IMR-90 (cell line): ENCODE data around the gene STK33. TPM values are rescaled to one million over a fixed set of nuclear protein-coding genes. Genes with fewer than 3 reads are reported as not detected.

Source experiments
- ATAC-seq: fragments of 200-7000 bp; cut with Tn5 transposase; 2 replicates; pipeline ENCODE4 v1.9.1; 2020; ENCODE audit warnings: low read depth, mild to moderate bottlenecking, moderate library complexity
- BruUV-seq: library from RNA; stranded (reverse); fragments of 400-500 nt; replicated peaks from 2 replicates; lab custom pipeline; 2021; lab: Mats Ljungman, UMichigan
- CTCF ChIA-PET: fragments of 300-600 bp; formaldehyde crosslinking; extraction: SDS; loops from one replicate; lab custom pipeline; 2021; ENCODE audit warnings: antibody characterized with exemption; lab: Yijun Ruan, JAX
- POLR2A ChIA-PET: fragments of 300-600 bp; sonication (Branson Sonifier 250); formaldehyde crosslinking; loops from one replicate; lab custom pipeline; 2022; ENCODE audit warnings: antibody characterized with exemption; ENCODE audit not compliant: unreplicated experiment; lab: Charles Lee
- DNase-seq: peaks from one replicate; pipeline ENCODE4 v3.0.0; 2013
- H2AFZ ChIP-seq: replicated peaks from 2 replicates; pipeline ENCODE3; 2013; ENCODE audit warnings: low read length, mild to moderate bottlenecking; ENCODE audit not compliant: poor library complexity
- H2AK5ac ChIP-seq: 2 replicates; pipeline ENCODE4 v1.6.1; 2013; ENCODE audit warnings: low read depth, low read length, inconsistent platforms
- H2AK9ac ChIP-seq: replicated peaks from 2 replicates; pipeline ENCODE3; 2013; ENCODE audit warnings: mild to moderate bottlenecking, low read depth, low read length, moderate library complexity; ENCODE audit not compliant: poor library complexity
- H2BK120ac ChIP-seq: 2 replicates; pipeline ENCODE4 v1.6.1; 2013; ENCODE audit warnings: low read depth, low read length, inconsistent platforms
- H2BK15ac ChIP-seq: 3 replicates; pipeline ENCODE4 v1.6.1; 2013; ENCODE audit warnings: low read depth, low read length, inconsistent platforms
- H2BK20ac ChIP-seq: 2 replicates; pipeline ENCODE4 v1.6.1; 2013; ENCODE audit warnings: low read depth, mild to moderate bottlenecking, inconsistent platforms, low read length, moderate library complexity
- H2BK5ac ChIP-seq: 2 replicates; pipeline ENCODE4 v1.6.1; 2013; ENCODE audit warnings: mild to moderate bottlenecking, low read depth, low read length, inconsistent platforms; ENCODE audit not compliant: poor library complexity, severe bottlenecking
- H3K14ac ChIP-seq: replicated peaks from 2 replicates; pipeline ENCODE4 v1.6.1; 2013; ENCODE audit warnings: low read depth, low read length, inconsistent platforms
- H3K18ac ChIP-seq: 2 replicates; pipeline ENCODE4 v1.6.1; 2013; ENCODE audit warnings: low read depth, low read length, control low read depth
- H3K23ac ChIP-seq: 2 replicates; pipeline ENCODE4 v1.6.1; 2013; ENCODE audit warnings: low read depth, low read length, inconsistent platforms
- H3K27ac ChIP-seq: 2 replicates; pipeline ENCODE4 v1.5.1; 2013; ENCODE audit warnings: mild to moderate bottlenecking, control low read depth, low read length; ENCODE audit not compliant: insufficient read depth
- H3K27me3 ChIP-seq: 2 replicates; pipeline ENCODE4 v1.6.1; 2013; ENCODE audit warnings: low read length; ENCODE audit not compliant: control insufficient read depth, insufficient read depth
- H3K36me3 ChIP-seq: 2 replicates; pipeline ENCODE4 v1.6.1; 2013; ENCODE audit warnings: low read length, mixed read lengths; ENCODE audit not compliant: control insufficient read depth, insufficient read depth
- H3K4ac ChIP-seq: 2 replicates; pipeline ENCODE4 v1.6.1; 2013; ENCODE audit warnings: low read depth, low read length, inconsistent platforms
- H3K4me1 ChIP-seq: 2 replicates; pipeline ENCODE4 v1.6.1; 2013; ENCODE audit warnings: low read length, mixed read lengths; ENCODE audit not compliant: control insufficient read depth, insufficient read depth
- H3K4me2 ChIP-seq: 2 replicates; pipeline ENCODE4 v1.6.1; 2013; ENCODE audit warnings: low read depth, mild to moderate bottlenecking, control low read depth, low read length, moderate library complexity
- H3K4me3 ChIP-seq: 2 replicates; pipeline ENCODE4 v1.5.1; 2013; ENCODE audit warnings: low read depth, mild to moderate bottlenecking, control low read depth, low read length, moderate library complexity; ENCODE audit not compliant: insufficient read depth
- H3K56ac ChIP-seq: 2 replicates; pipeline ENCODE4 v1.6.1; 2013; ENCODE audit warnings: low read length, inconsistent platforms; ENCODE audit not compliant: insufficient read depth; ENCODE audit errors: extremely low read depth
- H3K79me1 ChIP-seq, 2 experiments: 2 replicates each; pipeline ENCODE4 v1.6.1; 2013; ENCODE audit warnings: low read length in 2 of 2, inconsistent platforms in 1 of 2, low read depth in 1 of 2
- H3K9ac ChIP-seq: 2 replicates; pipeline ENCODE4 v1.6.1; 2013; ENCODE audit warnings: low read depth, low read length, control low read depth
- H3K9me1 ChIP-seq: 2 replicates; pipeline ENCODE4 v1.6.1; 2013; ENCODE audit warnings: low read length, inconsistent platforms; ENCODE audit not compliant: insufficient read depth
- H3K9me3 ChIP-seq: 2 replicates; pipeline ENCODE4 v1.6.1; 2013; ENCODE audit warnings: low read length; ENCODE audit not compliant: control insufficient read depth, insufficient read depth
- H4K20me1 ChIP-seq: 2 replicates; pipeline ENCODE4 v1.6.1; 2013; ENCODE audit warnings: low read length, inconsistent platforms; ENCODE audit not compliant: insufficient read depth
- H4K5ac ChIP-seq: 2 replicates; pipeline ENCODE4 v1.6.1; 2013; ENCODE audit warnings: mild to moderate bottlenecking, low read depth, low read length, control low read depth
- H4K8ac ChIP-seq, 2 experiments: 2 replicates each; pipeline ENCODE4 v1.6.1; 2013; ENCODE audit warnings: low read depth in 2 of 2, low read length in 2 of 2, control low read depth in 1 of 2, inconsistent platforms in 1 of 2
- H4K91ac ChIP-seq: 2 replicates; pipeline ENCODE4 v1.6.1; 2013; ENCODE audit warnings: low read depth, low read length, inconsistent platforms; ENCODE audit not compliant: insufficient read depth
- BHLHE40 ChIP-seq: fragments of 150-350 bp; IDR thresholded peaks from 2 replicates; pipeline ENCODE4 v1.6.1; 2016; ENCODE audit warnings: mild to moderate bottlenecking, low read depth, low read length
- CTCF ChIP-seq: conservative IDR thresholded peaks from 2 replicates; pipeline ENCODE4 v1.5.1; 2012; ENCODE audit warnings: mild to moderate bottlenecking, low read depth, low read length, improper control_type of control experiment
- ELK1 ChIP-seq: fragments of 150-350 bp; IDR thresholded peaks from 2 replicates; pipeline ENCODE4 v1.6.1; 2016; ENCODE audit warnings: low read depth, mild to moderate bottlenecking, low read length, moderate library complexity, borderline replicate concordance
- FOS ChIP-seq: fragments of 150-350 bp; IDR thresholded peaks from 2 replicates; pipeline ENCODE4 v1.6.1; 2016; ENCODE audit warnings: low read depth, low read length
- POLR2A ChIP-seq: IDR thresholded peaks from 2 replicates; pipeline ENCODE4 v1.6.1; 2012; ENCODE audit warnings: mild to moderate bottlenecking, low read depth, low read length
- USF2 ChIP-seq: fragments of 150-350 bp; IDR thresholded peaks from 2 replicates; pipeline ENCODE4 v1.6.1; 2017; ENCODE audit warnings: mild to moderate bottlenecking, antibody characterized with exemption, low read length, low read depth
- WGBS, 2 experiments: methylation state at CpG; one replicate each; pipeline versions ENCODE4 v1.1.5 to v1.1.7; 2013; ENCODE audit warnings: missing lambda C conversion rate in 2 of 2; ENCODE audit not compliant: insufficient read length in 1 of 2; ENCODE audit errors: extremely low coverage in 2 of 2; 5-methylcytosine and 5-hydroxymethylcytosine counted together
- dilution Hi-C: fragments of 300-500 bp; cut with HindIII; formaldehyde crosslinking; loops from one replicate; pipeline ENCODE4 v1.14.3; 2018; ENCODE audit warnings: low sequenced_read_pairs; ENCODE audit not compliant: unreplicated experiment
- in situ Hi-C: fragments of 300-500 bp; cut with MboI; formaldehyde crosslinking; loops from 3 replicates; pipeline ENCODE4 v1.14.3; 2019; ENCODE audit warnings: low sequenced_read_pairs, inconsistent platforms, mixed read lengths
- intact Hi-C: fragments of 100-400 bp; cut with micrococcal nuclease; formaldehyde crosslinking; loops from 2 replicates; pipeline ENCODE4 v1.10.0; 2022
- polyA plus RNA-seq, 3 experiments: library from polyadenylated mRNA; depleted of rRNA; stranded (reverse); fragments of >200 nt; gene quantifications; 2 replicates each; pipeline ENCODE4 v1.2.3, GENCODE V29; 2012; ENCODE audit warnings: low replicate concordance in 1 of 3
- total RNA-seq: library from RNA; depleted of rRNA; stranded (reverse); fragments of >200 nt; gene quantifications from 2 replicates; pipeline ENCODE4 v1.2.3, GENCODE V29; 2012

The STK33 gene
- total and polyA plus RNA-seq, 2 of the 4 experiments (the other 2 are of a cell fraction), result 2.3 to 2.6 TPM

- no peak overlapping the region for H2AK9ac ChIP-seq
- peak; percentile 51 for ATAC-seq
- H2BK15ac ChIP-seq, result no peak overlapping the region
These were observed 9.9 kb downstream of the STK33 start for GRCh38 chr11:8584082-8584481.

More at GRCh38 chr11:8584082-8584481, 9.9 kb downstream of the STK33 start:
- no peak overlapping the region for H3K27ac ChIP-seq
- no peak overlapping the region for H2AK5ac ChIP-seq
- no peak overlapping the region for H3K9ac ChIP-seq
- ChIA-PET CTCF (interaction anchor here (0.7 to 0.9 kb wide), 4 partner anchors 13 to 551 kb away, joined by 3 to 6 read pairs (median 4); no protein-coding TSS in a partner anchor), POLR2A (no interaction called here)
- no peaks in the 10 kb centered on the region; a peak in 1 of 4 replicates for H3K79me1 ChIP-seq
- BruUV-seq, result no TSS peak
- no peaks in the 10 kb centered on the region for H3K27me3 ChIP-seq
- no peak overlapping the region for H3K56ac ChIP-seq
- H3K14ac ChIP-seq, result no peak overlapping the region
- H4K5ac ChIP-seq, result 0 out of 2 replicates have a peak overlapping the region, but pooled peaks have one; percentile 14
- H3K4me2 ChIP-seq, result no peak overlapping the region
- peaks cover 2% of the 10 kb centered on the region; the same call in 1 of the 2 replicates for H3K4me1 ChIP-seq
- H3K36me3 ChIP-seq, result no peaks in the 10 kb centered on the region
- no peak overlapping the region for H4K8ac ChIP-seq
- WGBS, 2 experiments, result no CpG with 5 or more reads among the region's 1 CpG
- dilution Hi-C loops (no loop called here), intact Hi-C loops (no loop called here), in situ Hi-C loops (no loop called here)
- H2BK120ac ChIP-seq, result no peak overlapping the region
- no peak overlapping the region for H2BK20ac ChIP-seq
- DNase-seq, result peak; percentile 47
- H2AFZ ChIP-seq, result no peak overlapping the region
- no peaks in the 10 kb centered on the region; the same call in 1 of the 2 replicates for H3K9me3 ChIP-seq
- TF ChIP-seq FOS (no peak), BHLHE40 (no peak), USF2 (no peak), ELK1 (no peak), POLR2A (no peak), CTCF (no peak)
- no peak overlapping the region for H3K18ac ChIP-seq
- H2BK5ac ChIP-seq, result no peak overlapping the region
- H3K9me1 ChIP-seq, result no peaks in the 10 kb centered on the region
- no peak overlapping the region for H4K91ac ChIP-seq
- no peak overlapping the region for H3K23ac ChIP-seq
- no peak overlapping the region for H3K4me3 ChIP-seq
- H4K20me1 ChIP-seq, result no peaks in the 10 kb centered on the region
- no peak overlapping the region for H3K4ac ChIP-seq
